PC-9 (cell line): ENCODE results near the gene RETN.

Experiments used
- EZH2 ChIP-seq: fragments of 200-600 bp; sonication (generic); IDR thresholded peaks from 2 replicates; pipeline ENCODE4 v1.8.0; 2017; ENCODE audit warnings: antibody characterized with exemption, low read depth
- TF ChIP-seq, protein P1 (sequence below): fragments of 200-600 bp; sonication (generic); conservative IDR thresholded peaks from 2 replicates; pipeline ENCODE4 v1.6.1; 2017; ENCODE audit warnings: mixed run types, antibody characterized with exemption, mild to moderate bottlenecking, moderate library complexity

DNA sequence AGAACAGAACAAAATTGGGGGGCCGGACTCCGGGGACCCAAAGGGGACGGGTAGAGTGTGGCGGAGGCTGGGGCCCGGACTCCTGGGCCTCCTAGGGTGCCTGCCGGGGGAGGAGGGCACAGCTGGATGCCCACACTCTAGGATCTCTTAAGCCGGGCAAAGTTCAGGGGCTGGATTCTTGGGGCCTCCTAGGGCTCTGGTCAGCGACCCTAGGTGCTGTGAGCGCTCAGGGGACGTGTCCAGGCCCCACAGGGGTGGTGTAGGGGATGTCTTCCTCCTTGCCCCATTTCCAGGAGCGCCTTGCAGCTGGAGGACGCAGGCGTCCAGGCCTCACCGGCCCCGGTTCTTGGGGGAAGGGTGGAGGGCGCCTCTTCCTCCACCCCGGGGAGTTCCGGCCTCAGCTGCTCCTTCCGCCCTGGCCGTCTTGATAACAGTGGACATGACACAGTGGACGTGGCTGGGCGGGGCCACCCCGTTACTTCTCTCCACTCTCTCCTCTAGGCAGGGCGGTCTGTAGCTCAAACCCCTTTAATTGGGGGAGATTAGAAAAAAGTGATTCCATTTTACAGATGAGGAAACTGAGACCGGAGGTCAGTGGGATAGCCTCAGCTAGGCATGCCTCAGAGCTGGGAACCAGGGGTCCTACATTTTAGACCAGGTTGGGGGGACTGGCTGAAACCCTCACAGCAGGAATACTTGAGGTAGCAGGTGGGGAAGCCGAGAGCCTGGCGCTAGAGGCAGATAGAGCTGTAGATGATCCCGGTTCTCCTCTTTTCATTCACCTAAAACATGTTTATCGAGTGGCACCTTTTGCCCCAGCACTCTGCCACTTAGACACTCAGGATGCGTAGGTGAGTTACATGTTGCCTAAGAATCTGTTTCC, 31.2 kb upstream of the RETN start:
- TF ChIP-seq, protein P1, sequence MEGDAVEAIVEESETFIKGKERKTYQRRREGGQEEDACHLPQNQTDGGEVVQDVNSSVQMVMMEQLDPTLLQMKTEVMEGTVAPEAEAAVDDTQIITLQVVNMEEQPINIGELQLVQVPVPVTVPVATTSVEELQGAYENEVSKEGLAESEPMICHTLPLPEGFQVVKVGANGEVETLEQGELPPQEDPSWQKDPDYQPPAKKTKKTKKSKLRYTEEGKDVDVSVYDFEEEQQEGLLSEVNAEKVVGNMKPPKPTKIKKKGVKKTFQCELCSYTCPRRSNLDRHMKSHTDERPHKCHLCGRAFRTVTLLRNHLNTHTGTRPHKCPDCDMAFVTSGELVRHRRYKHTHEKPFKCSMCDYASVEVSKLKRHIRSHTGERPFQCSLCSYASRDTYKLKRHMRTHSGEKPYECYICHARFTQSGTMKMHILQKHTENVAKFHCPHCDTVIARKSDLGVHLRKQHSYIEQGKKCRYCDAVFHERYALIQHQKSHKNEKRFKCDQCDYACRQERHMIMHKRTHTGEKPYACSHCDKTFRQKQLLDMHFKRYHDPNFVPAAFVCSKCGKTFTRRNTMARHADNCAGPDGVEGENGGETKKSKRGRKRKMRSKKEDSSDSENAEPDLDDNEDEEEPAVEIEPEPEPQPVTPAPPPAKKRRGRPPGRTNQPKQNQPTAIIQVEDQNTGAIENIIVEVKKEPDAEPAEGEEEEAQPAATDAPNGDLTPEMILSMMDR, result no peak
- TF ChIP-seq EZH2, result no peak
